A673 (cell line): Measurements from ENCODE around the gene PIAS4.

ENCODE experiments used
- CTCF ChIP-seq: fragments of 300-800, 200-600 bp; sonication (generic); conservative IDR thresholded peaks from 2 replicates; pipeline ENCODE4 v1.5.1; 2017; ENCODE audit warnings: low read depth, mild to moderate bottlenecking, antibody characterized with exemption, low read length, moderate library complexity, mixed read lengths
- EZH2 ChIP-seq: fragments of 200-600 bp; sonication (generic); IDR thresholded peaks from 2 replicates; pipeline ENCODE4 v1.6.1; 2017; ENCODE audit warnings: borderline replicate concordance, low read depth, mild to moderate bottlenecking, mixed read lengths, antibody characterized with exemption, low read length; ENCODE audit not compliant: poor library complexity, severe bottlenecking

- no peak for TF ChIP-seq CTCF
- no peak for TF ChIP-seq EZH2
Observed at GRCh38 chr19:3984584-3984907, 23.0 kb upstream of the PIAS4 start.
